ENCODE measurements around the gene PRKN.

GRCh38 chr6:161683400-161683799 is 1044.2 kb downstream of the PRKN start:
- TF ChIP-seq CTCF (IDR thresholded peaks at IDR 0.05; ENCODE audit: low read depth, low read length): no peak
- no peak for TF ChIP-seq EZH2phosphoT487 (IDR thresholded peaks at IDR 0.05; ENCODE audit: low read depth)

Data from OCI-LY3 (cell line).